ENCODE data around the gene DIP2A.
A peak's percentile ranks its signal among the peaks of the same experiment; 100 is the strongest.

Gene DIP2A

GRCh38 chr21:46598581-46599572, 140.2 kb downstream of the DIP2A start:
- peak; percentile 86 for DNase-seq

GRCh38 chr21:46600305-46600704, 141.6 kb downstream of the DIP2A start:
- no peak for DNase-seq

GRCh38 chr21:46600978-46601377, 142.3 kb downstream of the DIP2A start:
- DNase-seq: no peak

GRCh38 chr21:46603228-46603627, 144.5 kb downstream of the DIP2A start:
- DNase-seq: peak; percentile 21

- no peak for DNase-seq
These were observed 145.8 kb downstream of the DIP2A start for GRCh38 chr21:46604329-46604974.

- no peak for DNase-seq
These were observed 146.5 kb downstream of the DIP2A start, which contains the start of gene S100B for GRCh38 chr21:46604975-46605766. Gene S100B, minus strand, starts transcription at chr21:46605082. Its CDS starts 2,667 bp downstream, at chr21:46602415.

- no peak for DNase-seq
These were observed 147.2 kb downstream of the DIP2A start for GRCh38 chr21:46605767-46606426.

- no peak for DNase-seq
These were observed 147.7 kb downstream of the DIP2A start for GRCh38 chr21:46606427-46606813.

GRCh38 chr21:46607636-46608035, 148.9 kb downstream of the DIP2A start:
- no peak for DNase-seq

GRCh38 chr21:46608672-46609111, 150.0 kb downstream of the DIP2A start:
- DNase-seq: no peak

- DNase-seq: no peak
These were observed 151.5 kb downstream of the DIP2A start for GRCh38 chr21:46610018-46610701.

- DNase-seq: no peak
These were observed 154.7 kb downstream of the DIP2A start for GRCh38 chr21:46613391-46613790.

GRCh38 chr21:46616050-46616449, 157.4 kb downstream of the DIP2A start:
- DNase-seq: no peak

GRCh38 chr21:46616656-46617055, 158.0 kb downstream of the DIP2A start:
- DNase-seq: no peak

- DNase-seq: peak; percentile 21
These were observed 158.8 kb downstream of the DIP2A start for GRCh38 chr21:46617267-46618051.

GRCh38 chr21:46618738-46619379, 160.2 kb downstream of the DIP2A start:
- DNase-seq: peak; percentile 36
